Pulmonary artery endothelial cell (primary cell): ENCODE results near the gene TBXA2R. TPM values are rescaled to one million over a fixed set of nuclear protein-coding genes. Genes with fewer than 3 reads are reported as not detected.

Experiments used
- DNase-seq: peaks from one replicate; pipeline ENCODE4 v3.0.0-alpha.2; 2011; ENCODE audit warnings: low read depth, low spot score
- total RNA-seq: library from RNA; depleted of rRNA; stranded (reverse); fragments of >200 nt; gene quantifications from 2 replicates; pipeline ENCODE4 v1.2.3, GENCODE V29; 2014

Gene TBXA2R
- total RNA-seq, 1 donor from 2014 or later, result 0.66 TPM

- no peak for DNase-seq
These were observed 14.3 kb upstream of the TBXA2R start for GRCh38 chr19:3620817-3621547.

- no peak for DNase-seq
These were observed 13.6 kb upstream of the TBXA2R start for GRCh38 chr19:3620145-3620816.

GRCh38 chr19:3619631-3620012, 12.9 kb upstream of the TBXA2R start:
- DNase-seq, result no peak

- no peak for DNase-seq
These were observed 12.3 kb upstream of the TBXA2R start for GRCh38 chr19:3618811-3619630.

GRCh38 chr19:3618144-3618810, 11.6 kb upstream of the TBXA2R start:
- DNase-seq, result no peak

- no peak for DNase-seq
These were observed 10.8 kb upstream of the TBXA2R start for GRCh38 chr19:3617463-3617862.

- no peak for DNase-seq
These were observed 9.0 kb upstream of the TBXA2R start for GRCh38 chr19:3615524-3616135.

GRCh38 chr19:3614858-3615505, 8.3 kb upstream of the TBXA2R start:
- DNase-seq, result no peak

GRCh38 chr19:3613818-3614661, 7.4 kb upstream of the TBXA2R start:
- DNase-seq, result no peak

GRCh38 chr19:3612901-3613741, 6.4 kb upstream of the TBXA2R start:
- DNase-seq, result no peak

- DNase-seq, result no peak
These were observed 5.7 kb upstream of the TBXA2R start for GRCh38 chr19:3612330-3612729.

GRCh38 chr19:3611841-3612240, 5.2 kb upstream of the TBXA2R start:
- DNase-seq, result no peak

GRCh38 chr19:3610745-3611717, 4.4 kb upstream of the TBXA2R start:
- DNase-seq, result no peak

GRCh38 chr19:3609779-3610719, 3.4 kb upstream of the TBXA2R start:
- no peak for DNase-seq

GRCh38 chr19:3608750-3609322, 2.2 kb upstream of the TBXA2R start:
- no peak for DNase-seq

- no peak for DNase-seq
These were observed 1.5 kb upstream of the TBXA2R start for GRCh38 chr19:3608079-3608641.
